ENCODE measurements around the gene DMBX1.
A peak's percentile ranks its signal among the peaks of the same experiment; 100 is the strongest.

DMBX1 gene

GRCh38 chr1:46467183-46467504, 22.5 kb upstream of the DMBX1 start:
- TF ChIP-seq CTCF (IDR thresholded peaks at IDR 0.05; ENCODE audit: low read depth, low read length), result no peak
- H3K4me3 ChIP-seq (replicated peaks in 1 of 2; ENCODE audit: low read depth in 2 of 2, low read length in 2 of 2), result peak overlapping the region; percentile 47 to 54
- DNase-seq (ENCODE audit: low read depth in 2 of 2), result no peak

GRCh38 chr1:46469881-46470280, 19.8 kb upstream of the DMBX1 start:
- no peak for TF ChIP-seq CTCF (IDR thresholded peaks at IDR 0.05; ENCODE audit: low read depth, low read length)
- no peak overlapping the region for H3K4me3 ChIP-seq (replicated peaks in 1 of 2; ENCODE audit: low read depth in 2 of 2, low read length in 2 of 2)
- DNase-seq (ENCODE audit: low read depth in 2 of 2), result no peak

GRCh38 chr1:46471848-46472492, 17.7 kb upstream of the DMBX1 start:
- DNase-seq (ENCODE audit: low read depth in 2 of 2), result no peak
- TF ChIP-seq CTCF (IDR thresholded peaks at IDR 0.05; ENCODE audit: low read depth, low read length), result no peak
- no peak overlapping the region for H3K4me3 ChIP-seq (replicated peaks in 1 of 2; ENCODE audit: low read depth in 2 of 2, low read length in 2 of 2)

- no peak for TF ChIP-seq CTCF (IDR thresholded peaks at IDR 0.05; ENCODE audit: low read depth, low read length)
- no peak overlapping the region for H3K4me3 ChIP-seq (replicated peaks in 1 of 2; ENCODE audit: low read depth in 2 of 2, low read length in 2 of 2)
- DNase-seq (ENCODE audit: low read depth in 2 of 2), result no peak
Measured at GRCh38 chr1:46472498-46473181, 17.0 kb upstream of the DMBX1 start.

GRCh38 chr1:46473991-46474390, 15.6 kb upstream of the DMBX1 start:
- no peak overlapping the region for H3K4me3 ChIP-seq (replicated peaks in 1 of 2; ENCODE audit: low read depth in 2 of 2, low read length in 2 of 2)
- no peak for DNase-seq (ENCODE audit: low read depth in 2 of 2)
- no peak for TF ChIP-seq CTCF (IDR thresholded peaks at IDR 0.05; ENCODE audit: low read depth, low read length)

- no peak for DNase-seq (ENCODE audit: low read depth in 2 of 2)
- TF ChIP-seq CTCF (IDR thresholded peaks at IDR 0.05; ENCODE audit: low read depth, low read length), result no peak
- no peak overlapping the region for H3K4me3 ChIP-seq (replicated peaks in 1 of 2; ENCODE audit: low read depth in 2 of 2, low read length in 2 of 2)
Measured at GRCh38 chr1:46474570-46474969, 15.1 kb upstream of the DMBX1 start.
